GM23248 (cell line): ENCODE results near the gene PFKP.

ENCODE experiments used
- EZH2 ChIP-seq: fragments of 200-600 bp; sonication (generic); IDR thresholded peaks from 2 replicates; pipeline ENCODE4 v1.6.1; 2018; ENCODE audit warnings: antibody characterized with exemption, mild to moderate bottlenecking; ENCODE audit not compliant: insufficient read depth, poor library complexity, severe bottlenecking
- EZH2phosphoT487 ChIP-seq: fragments of 200-600 bp; sonication (generic); IDR thresholded peaks from 2 replicates; pipeline ENCODE4 v1.6.1; 2018; ENCODE audit warnings: antibody characterized with exemption, moderate library complexity, mild to moderate bottlenecking, low read depth; ENCODE audit not compliant: insufficient read depth

DNA sequence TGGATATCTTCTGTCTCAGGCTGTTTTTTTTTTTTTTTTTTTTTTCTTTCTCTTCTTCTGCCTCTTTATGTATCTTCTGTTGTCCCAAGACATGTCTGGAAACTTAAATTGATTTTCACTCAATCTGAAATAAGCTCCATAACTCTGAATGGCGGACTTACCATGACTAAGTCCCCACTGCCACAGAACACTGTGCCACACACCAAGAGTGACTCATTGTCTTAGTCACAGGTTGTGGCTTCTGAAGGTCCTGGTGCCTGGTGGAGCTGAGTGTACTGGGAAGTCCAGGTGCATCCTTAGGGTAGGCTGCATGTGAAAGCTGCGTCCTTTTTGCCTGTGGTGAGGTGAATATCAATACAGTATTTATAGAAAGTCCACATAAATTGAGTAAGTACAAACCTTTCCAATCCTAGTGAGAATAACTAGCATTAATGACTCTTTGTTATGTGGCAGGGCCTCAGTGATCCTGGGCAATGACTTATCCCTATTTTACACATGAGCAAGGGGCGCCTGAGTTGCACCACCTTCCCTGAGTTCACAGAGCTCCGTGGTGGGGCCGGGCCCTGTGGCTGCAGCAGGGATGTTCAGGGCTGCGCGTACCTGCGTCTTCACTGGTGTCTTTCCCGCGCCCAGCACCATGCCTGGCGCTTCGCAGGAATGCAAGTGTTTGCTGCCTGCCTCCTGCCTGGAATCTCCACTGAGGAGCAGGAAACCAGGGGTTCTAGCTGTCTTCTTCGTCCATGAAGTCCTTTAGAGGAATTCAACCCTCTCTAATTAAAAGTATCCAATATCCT is 4.3 kb downstream of the PFKP start:
- TF ChIP-seq EZH2phosphoT487 (no peak), EZH2 (no peak)
